KOPT-K1 (cell line): Measurements from ENCODE around the gene UMOD.

Source experiments
- H3K27ac ChIP-seq: fragments of 200-600 bp; sonication (generic); 2 replicates; pipeline ENCODE4 v1.5.1; 2016; ENCODE audit warnings: antibody characterized with exemption, mild to moderate bottlenecking, low read depth, low read length; ENCODE audit not compliant: poor library complexity, severe bottlenecking
- H3K36me3 ChIP-seq: fragments of 200-600 bp; sonication (generic); 2 replicates; pipeline ENCODE4 v1.5.1; 2017; ENCODE audit warnings: antibody characterized with exemption, mild to moderate bottlenecking, low read length, moderate library complexity; ENCODE audit not compliant: insufficient read depth
- H3K9me3 ChIP-seq: fragments of 200-600 bp; sonication (generic); 2 replicates; pipeline ENCODE4 v1.5.1; 2017; ENCODE audit warnings: antibody characterized with exemption, low read length, mild to moderate bottlenecking; ENCODE audit not compliant: insufficient read depth, poor library complexity, severe bottlenecking

UMOD gene

GRCh38 chr16:20382202-20382948 is 29.9 kb upstream of the UMOD start:
- no peaks in the 10 kb centered on the region for H3K9me3 ChIP-seq

DNA sequence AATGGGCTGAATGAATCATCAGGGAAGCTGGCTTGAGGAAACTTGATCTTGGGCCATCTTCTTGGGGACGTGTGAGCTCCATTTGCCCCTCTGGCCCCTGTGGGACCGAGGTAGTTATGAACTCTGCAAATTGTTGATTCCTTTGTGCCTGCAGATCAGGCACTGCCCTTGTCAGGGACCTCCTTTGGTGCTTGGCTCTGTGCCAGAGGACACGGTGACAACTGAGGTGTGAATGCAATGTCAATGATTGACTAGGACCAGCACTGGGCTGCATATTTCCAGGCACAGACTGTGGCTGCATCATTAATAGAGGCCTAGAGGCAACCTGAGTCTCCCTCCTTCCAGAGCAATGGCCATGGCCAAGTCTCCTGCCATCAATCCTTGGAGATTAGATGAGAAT is 28.3 kb upstream of the UMOD start:
- Histone ChIP-seq H3K36me3 (no peaks in the 10 kb centered on the region), H3K9me3 (no peaks in the 10 kb centered on the region), H3K27ac (no peak overlapping the region)

More at GRCh38 chr16:20382202-20382948, 29.9 kb upstream of the UMOD start:
- no peak overlapping the region for H3K27ac ChIP-seq
- no peaks in the 10 kb centered on the region for H3K36me3 ChIP-seq

DNA sequence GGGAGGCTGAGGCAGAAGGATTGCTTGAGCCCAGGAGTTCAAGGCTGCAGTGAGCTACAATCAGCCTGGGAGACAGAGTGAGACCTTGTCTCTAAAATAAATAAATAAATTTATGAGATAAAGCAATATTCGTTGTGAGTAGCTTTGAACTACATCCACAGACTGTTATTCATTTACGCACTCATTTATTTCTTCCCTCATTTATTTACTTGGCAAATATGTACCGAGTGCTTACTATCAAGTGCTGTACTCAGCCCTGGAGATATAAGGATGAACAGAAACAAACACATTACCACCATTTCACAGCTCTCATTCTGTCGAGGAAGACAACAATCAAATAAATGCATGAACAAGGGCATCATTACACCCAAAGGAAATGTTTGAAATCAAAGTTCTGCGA is 24.7 kb upstream of the UMOD start:
- Histone ChIP-seq H3K27ac (no peak overlapping the region), H3K36me3 (no peaks in the 10 kb centered on the region), H3K9me3 (no peaks in the 10 kb centered on the region)

GRCh38 chr16:20372701-20373100 is 20.2 kb upstream of the UMOD start:
- H3K27ac ChIP-seq, result no peak overlapping the region
- no peaks in the 10 kb centered on the region for H3K36me3 ChIP-seq
- no peaks in the 10 kb centered on the region for H3K9me3 ChIP-seq

DNA sequence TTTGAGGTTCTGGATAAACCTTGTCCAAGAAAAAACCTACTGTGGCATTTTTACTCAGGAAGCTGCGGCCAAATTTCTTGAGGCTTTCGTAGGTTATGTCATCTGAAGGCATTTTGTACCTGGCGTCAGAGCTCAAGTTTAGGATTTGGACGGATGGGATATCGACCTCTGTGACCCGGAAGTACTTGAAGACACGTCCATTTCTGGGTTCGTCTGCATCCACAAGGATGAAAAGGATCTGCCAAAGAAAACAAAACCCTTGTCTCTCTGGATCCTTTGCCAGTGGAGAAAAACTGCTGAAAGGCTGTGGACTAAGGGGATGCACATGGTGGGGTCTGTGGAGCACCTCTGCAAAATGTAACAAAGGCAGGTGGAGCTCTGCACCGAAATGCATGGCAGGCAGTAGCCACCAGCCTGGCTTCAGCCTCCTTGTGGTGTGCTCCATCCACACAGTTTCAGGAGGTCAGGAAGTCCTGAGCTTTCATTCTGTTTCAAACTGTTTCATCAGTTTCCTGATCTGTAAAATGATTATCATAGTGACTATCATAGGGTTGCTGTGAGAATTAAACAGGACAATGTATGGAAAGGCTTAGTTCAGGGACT is 17.0 kb upstream of the UMOD start:
- H3K9me3 ChIP-seq, result no peaks in the 10 kb centered on the region

DNA sequence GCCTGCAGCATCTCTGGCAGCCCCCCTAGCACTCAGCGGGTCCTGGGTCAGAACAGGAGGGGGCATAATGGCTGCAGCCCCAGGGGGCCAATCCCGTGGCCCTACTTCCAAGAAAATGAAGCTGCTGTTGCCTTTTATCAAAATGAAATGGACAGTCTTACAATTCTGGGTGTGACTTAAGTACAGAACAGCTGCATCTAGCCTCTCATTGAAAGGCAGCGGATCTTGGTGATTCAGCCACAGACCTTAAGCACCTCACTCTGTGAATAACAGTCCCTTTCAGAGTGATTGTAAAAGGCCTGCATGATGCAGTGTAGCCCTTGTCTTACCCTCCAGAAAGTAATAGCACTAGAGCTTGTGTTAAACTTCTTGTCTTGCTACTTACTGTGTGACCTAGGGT is 11.5 kb upstream of the UMOD start:
- H3K9me3 ChIP-seq, result no peaks in the 10 kb centered on the region
- no peak overlapping the region for H3K27ac ChIP-seq
- H3K36me3 ChIP-seq, result no peaks in the 10 kb centered on the region

More for the DNA sequence above, 17.0 kb upstream of the UMOD start:
- Histone ChIP-seq H3K36me3 (no peaks in the 10 kb centered on the region), H3K27ac (no peak overlapping the region)

DNA sequence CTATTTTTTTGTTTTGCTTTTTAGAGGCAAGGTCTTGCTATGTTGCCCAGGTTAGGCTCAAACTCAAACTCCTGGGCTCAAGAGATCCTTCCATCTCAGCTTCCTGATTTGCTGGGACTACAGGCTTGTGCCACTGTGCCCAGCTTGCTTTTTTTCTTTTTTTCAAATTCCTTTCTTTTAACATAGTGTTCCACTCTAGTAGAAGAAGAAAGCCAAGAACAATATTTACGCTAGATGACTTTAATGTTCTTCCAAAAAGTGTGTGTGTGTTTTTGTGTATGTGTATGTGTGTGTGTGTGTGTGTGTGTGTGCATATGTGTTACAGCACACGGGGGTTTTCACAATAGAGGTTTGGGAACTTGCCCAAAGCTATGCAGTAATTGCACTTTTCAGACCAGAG is 10.7 kb upstream of the UMOD start:
- Histone ChIP-seq H3K27ac (no peak overlapping the region), H3K9me3 (no peaks in the 10 kb centered on the region)

DNA sequence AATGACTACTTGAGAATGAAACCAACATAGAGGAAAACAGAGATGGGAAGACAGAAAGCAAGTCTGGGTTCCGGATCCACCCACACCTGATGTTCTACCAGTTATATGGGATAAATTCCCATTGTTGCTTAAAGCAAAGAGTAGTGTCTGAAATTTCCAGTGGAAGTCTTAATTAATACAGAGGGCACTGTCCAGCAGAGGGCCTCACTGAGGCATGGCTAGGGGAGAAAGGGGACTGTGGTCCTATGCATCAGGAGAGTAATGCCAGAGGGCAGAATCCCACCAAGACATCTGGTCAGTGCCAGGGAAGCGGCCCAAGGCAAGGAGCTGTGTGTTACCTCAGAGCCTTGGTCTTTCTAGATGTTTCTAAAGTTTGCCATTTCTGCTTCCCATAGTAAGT is 7.5 kb upstream of the UMOD start:
- Histone ChIP-seq H3K9me3 (no peaks in the 10 kb centered on the region), H3K36me3 (no peaks in the 10 kb centered on the region)

More for the DNA sequence above, 10.7 kb upstream of the UMOD start:
- H3K36me3 ChIP-seq, result no peaks in the 10 kb centered on the region

DNA sequence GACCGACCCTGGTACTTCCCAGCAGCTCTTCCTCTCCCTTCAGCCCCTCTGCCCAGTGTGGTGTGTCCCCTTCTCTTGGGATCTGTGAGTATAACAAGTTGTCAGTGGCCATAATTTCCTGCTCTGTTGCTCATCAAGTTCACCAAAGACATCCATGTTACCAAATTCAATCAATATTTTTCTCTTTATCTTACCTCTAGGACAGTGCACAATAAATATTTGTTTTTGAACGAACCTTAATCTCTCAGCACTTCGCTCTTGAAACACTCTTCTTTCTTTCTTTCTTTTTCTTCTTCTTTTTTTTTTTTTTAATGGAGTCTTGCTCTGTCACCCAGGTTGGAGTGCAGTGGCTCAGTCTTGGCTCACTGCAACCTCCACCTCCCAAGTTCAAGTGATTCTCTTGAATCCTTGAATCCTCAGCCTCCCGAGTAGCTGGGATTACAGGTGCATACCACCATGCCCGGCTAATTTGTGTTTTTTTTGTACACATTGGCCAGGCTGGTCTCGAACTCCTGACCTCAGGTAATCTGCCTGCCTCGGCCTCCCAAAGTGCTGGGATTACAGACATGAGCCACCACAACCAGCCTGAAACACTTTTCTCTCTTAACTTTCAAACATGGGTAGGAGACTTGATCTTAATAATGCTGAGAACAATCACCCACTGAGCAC is 2.7 kb upstream of the UMOD start:
- Histone ChIP-seq H3K9me3 (no peaks in the 10 kb centered on the region), H3K27ac (no peak overlapping the region), H3K36me3 (no peaks in the 10 kb centered on the region)

More for the DNA sequence above, 7.5 kb upstream of the UMOD start:
- no peak overlapping the region for H3K27ac ChIP-seq

- Histone ChIP-seq H3K9me3 (no peaks in the 10 kb centered on the region), H3K36me3 (no peaks in the 10 kb centered on the region), H3K27ac (no peak overlapping the region)
Measured at GRCh38 chr16:20353379-20353778, 864 bp upstream of the UMOD start.

GRCh38 chr16:20349615-20350014 is 2.9 kb downstream of the UMOD start:
- H3K36me3 ChIP-seq, result no peaks in the 10 kb centered on the region
- H3K27ac ChIP-seq, result no peak overlapping the region
- H3K9me3 ChIP-seq, result no peaks in the 10 kb centered on the region

DNA sequence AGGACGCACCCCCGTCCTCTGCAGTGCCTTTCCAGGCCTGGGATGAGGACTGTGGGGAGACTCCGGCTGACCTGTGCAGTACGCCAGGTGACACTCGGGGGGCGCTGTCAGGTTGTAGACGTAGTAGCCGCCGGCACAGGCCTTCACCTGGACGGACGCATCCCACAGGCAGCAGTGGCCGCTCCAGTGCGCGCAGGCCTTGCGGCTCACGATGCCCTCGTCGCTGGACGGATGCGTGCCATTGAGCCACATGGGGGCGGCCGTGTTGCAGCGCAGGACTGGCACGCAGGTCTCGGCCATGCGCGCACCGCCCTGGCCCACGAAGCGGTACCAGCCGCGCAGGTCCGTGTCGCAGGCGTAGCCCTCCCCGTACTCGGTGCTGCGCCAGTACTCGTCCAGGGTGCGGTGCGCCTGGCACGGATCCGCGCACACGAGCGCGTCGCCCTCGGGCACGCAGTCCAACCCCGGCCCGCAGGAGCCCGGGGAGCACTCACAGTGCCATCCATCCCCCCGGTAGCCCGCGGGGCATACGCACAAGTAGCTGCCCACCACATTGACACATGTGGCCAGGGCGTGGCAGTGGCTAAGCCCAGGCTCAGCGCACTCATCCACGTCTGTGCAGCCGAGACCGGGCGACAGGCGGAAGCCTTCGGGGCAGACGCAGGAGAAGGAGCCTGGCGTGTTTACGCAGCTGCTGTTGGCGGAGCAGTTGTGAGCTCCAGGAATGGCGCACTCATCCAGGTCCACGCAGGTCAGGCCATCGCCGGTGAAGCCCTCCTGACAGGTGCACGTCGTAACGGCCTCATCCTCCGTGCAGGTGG is 3.9 kb downstream of the UMOD start:
- H3K9me3 ChIP-seq, result no peaks in the 10 kb centered on the region
- no peaks in the 10 kb centered on the region for H3K36me3 ChIP-seq

GRCh38 chr16:20347666-20348364 is 4.7 kb downstream of the UMOD start:
- H3K36me3 ChIP-seq, result no peaks in the 10 kb centered on the region
- H3K9me3 ChIP-seq, result no peaks in the 10 kb centered on the region
- H3K27ac ChIP-seq, result no peak overlapping the region

More for the DNA sequence above, 3.9 kb downstream of the UMOD start:
- H3K27ac ChIP-seq, result no peak overlapping the region

GRCh38 chr16:20344611-20345010 is 7.9 kb downstream of the UMOD start:
- no peaks in the 10 kb centered on the region for H3K9me3 ChIP-seq
- H3K36me3 ChIP-seq, result no peaks in the 10 kb centered on the region
- no peak overlapping the region for H3K27ac ChIP-seq
